GM12874 (cell line): ENCODE measurements around the gene PIAS2.

Experiments used
- CTCF ChIP-seq: IDR thresholded peaks from 2 replicates; pipeline ENCODE4 v1.5.1; 2011; ENCODE audit warnings: low read depth, mild to moderate bottlenecking, control low read depth, low read length, moderate library complexity; ENCODE audit not compliant: insufficient read depth

PIAS2 gene

GRCh38 chr18:46939337-46939963, 22.1 kb upstream of the PIAS2 start:
- no peak for TF ChIP-seq CTCF

GRCh38 chr18:46920653-46921052, 3.3 kb upstream of the PIAS2 start:
- no peak for TF ChIP-seq CTCF

- TF ChIP-seq CTCF: no peak
Observed at GRCh38 chr18:46920067-46920466, 2.8 kb upstream of the PIAS2 start.

- TF ChIP-seq CTCF: no peak
Observed at GRCh38 chr18:46917803-46918600, 695 bp upstream of the PIAS2 start.

GRCh38 chr18:46916551-46917107, 678 bp downstream of the PIAS2 start:
- TF ChIP-seq CTCF: no peak

GRCh38 chr18:46915800-46916550, 1.3 kb downstream of the PIAS2 start:
- no peak for TF ChIP-seq CTCF

GRCh38 chr18:46910856-46911255, 6.5 kb downstream of the PIAS2 start:
- TF ChIP-seq CTCF: no peak
